G401 (cell line): ENCODE measurements around the gene ARHGAP1. TPM values are rescaled to one million over a fixed set of nuclear protein-coding genes. Genes with fewer than 3 reads are reported as not detected.
"Not testable (repeated sequence)": the region's sequence is repeated elsewhere in the genome, so short reads cannot be mapped to it uniquely, and the experiment has no call there.

Experiments used
- DNase-seq: peaks from one replicate; pipeline ENCODE4 v3.0.0-alpha.2; 2015; ENCODE audit warnings: low spot score
- in situ Hi-C: cut with HindIII; loops from 2 replicates; pipeline ENCODE4 v1.10.0; 2016; ENCODE audit warnings: low sequenced_read_pairs, mixed read lengths
- total RNA-seq: library from RNA; depleted of rRNA; stranded (reverse); fragments of >200 nt; shearing (Covaris generic); gene quantifications from 2 replicates; pipeline ENCODE4 v1.2.3, GENCODE V29; 2014

The ARHGAP1 gene
- total RNA-seq, 1 experiment from 2014 or later = 4.1 TPM

GRCh38 chr11:46677991-46678740, 22.3 kb downstream of the ARHGAP1 start:
- no peak for DNase-seq
- in situ Hi-C loops = no loop called here

GRCh38 chr11:46677169-46677568, 23.2 kb downstream of the ARHGAP1 start:
- in situ Hi-C loops = no loop called here
- DNase-seq = no peak

GRCh38 chr11:46676436-46677158, 23.8 kb downstream of the ARHGAP1 start:
- in situ Hi-C loops = no loop called here
- DNase-seq = no peak

- no peak for DNase-seq
Measured at GRCh38 chr11:46675949-46676348, 24.5 kb downstream of the ARHGAP1 start.

DNA sequence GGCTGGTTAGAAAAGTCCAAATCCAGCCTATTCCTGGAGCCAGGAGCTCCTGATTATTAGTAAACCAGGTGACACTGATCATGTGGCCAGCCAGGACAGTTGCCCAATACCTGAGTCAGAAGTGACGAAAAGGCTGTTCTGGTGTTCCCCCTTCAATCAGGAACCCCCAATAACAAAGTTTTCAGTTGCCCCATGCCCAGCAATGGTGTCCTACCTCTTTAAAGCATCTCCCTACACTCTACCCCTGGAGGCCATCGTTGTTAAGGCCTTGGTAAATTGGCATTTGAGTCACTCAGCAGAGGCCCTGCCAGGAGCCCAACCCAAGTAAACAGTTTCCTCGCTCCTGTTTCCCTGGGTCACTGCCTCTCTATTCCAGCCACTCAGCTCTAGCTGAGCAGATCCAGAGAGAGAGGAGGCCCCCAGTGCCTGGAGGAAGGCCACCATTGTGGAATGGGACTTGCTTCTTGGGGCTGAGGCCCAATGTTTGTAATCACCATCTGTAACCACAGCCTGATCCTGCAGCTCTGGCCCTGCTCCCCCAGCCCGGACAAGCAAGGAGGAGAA, 25.0 kb downstream of the ARHGAP1 start:
- in situ Hi-C loops = no loop called here
- DNase-seq = no peak

More at GRCh38 chr11:46675949-46676348, 24.5 kb downstream of the ARHGAP1 start:
- in situ Hi-C loops = no loop called here

DNA sequence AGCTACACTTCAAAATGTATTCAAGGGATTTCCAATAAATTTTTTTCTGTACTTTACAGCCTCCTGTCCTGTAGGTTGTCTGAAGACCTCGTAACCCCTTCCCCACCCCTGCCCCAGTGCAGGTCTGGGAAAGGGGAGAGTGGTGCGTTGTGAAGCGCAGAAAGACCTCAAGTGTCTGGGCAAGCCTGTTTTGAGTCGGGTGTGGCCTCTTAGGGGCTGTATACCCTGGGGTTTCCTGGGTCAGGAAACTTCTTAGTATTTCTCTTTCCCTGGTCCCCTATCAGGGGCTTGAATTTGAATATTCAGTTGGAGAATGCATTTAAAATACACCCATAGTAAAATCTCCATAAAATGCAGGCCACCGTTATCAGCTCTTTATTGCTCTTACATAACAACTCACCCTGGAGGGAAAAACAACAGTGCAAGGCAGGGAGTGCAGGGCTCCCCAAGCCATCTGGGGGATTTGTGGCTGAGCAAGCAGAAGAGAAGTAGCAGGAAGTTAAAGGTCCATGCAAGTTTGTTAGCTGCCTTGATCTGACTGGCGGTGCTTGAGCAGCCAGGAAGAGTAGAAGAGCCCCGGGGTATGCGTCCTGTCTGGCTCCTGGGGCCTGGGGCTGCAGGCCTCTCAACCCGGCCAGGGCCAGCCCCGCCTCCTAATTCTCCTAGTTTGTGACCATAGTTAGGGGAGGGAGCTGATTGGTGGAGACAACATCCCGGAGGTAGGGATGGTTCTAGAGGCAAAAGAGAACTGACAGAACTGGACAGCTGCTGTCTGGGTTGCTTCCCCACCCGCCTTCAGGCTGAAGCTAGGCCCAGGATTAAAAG, 25.7 kb downstream of the ARHGAP1 start:
- in situ Hi-C loops = no loop called here
- no peak for DNase-seq

DNA sequence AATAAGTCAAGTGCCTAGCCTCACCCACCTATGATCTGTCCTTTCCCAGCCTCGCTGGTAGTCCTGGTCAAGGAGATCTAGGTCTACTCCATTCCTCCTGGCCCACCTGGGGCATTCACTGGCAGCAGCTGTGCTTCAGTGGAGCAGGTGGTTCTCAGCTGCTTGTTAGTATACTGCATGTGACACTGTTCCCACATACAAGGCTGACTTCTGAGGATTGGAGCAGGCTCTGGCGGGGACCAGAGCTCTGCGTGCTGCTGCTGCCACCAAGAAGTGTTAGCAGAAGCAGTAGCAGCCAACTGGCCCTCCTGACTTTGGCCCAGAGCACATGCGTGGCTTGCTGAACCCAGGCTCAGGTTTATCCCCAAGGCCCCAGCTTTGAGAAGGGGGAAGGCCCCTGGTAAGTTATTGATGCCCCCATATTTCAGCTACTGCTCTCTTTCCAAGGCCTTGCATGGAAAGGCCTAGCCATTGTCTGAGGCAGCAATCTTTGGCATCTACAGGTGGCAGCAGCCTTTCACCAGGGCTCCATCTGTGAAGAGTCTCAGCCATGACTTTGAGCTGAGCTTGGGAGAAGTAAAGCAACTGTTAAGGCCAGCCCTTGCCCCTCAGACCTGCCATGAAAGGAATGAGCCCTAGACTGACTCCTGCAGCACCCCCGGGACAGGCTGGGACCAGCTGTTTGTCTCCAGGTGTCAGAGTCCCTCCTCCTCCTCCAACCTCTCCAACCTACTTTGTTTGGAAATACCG, 26.5 kb downstream of the ARHGAP1 start:
- in situ Hi-C loops = no loop called here
- DNase-seq = no peak

DNA sequence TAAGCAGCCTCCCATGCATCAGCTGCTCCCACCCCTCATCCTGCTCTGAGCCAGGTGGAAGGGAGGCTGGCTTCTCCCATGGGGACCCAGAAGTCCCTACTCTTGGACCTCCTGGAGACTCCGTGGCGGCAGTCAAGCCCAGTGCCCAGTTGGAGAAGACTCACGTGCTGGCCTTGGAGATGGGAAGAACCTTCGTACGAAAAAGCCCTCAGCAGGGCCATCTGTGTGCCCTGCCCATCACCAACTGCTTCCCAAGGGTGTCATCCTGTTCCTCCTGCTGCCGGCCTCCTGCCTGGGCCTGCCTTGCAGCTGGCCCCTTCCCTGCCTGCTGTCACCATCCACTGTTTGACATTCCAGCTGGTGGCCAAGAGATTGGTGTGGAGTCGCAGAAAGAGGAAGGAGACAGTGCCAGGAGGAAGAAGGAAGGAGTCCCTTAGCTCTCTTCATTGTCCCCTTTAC, 28.0 kb downstream of the ARHGAP1 start:
- no peak for DNase-seq
- in situ Hi-C loops = no loop called here

DNA sequence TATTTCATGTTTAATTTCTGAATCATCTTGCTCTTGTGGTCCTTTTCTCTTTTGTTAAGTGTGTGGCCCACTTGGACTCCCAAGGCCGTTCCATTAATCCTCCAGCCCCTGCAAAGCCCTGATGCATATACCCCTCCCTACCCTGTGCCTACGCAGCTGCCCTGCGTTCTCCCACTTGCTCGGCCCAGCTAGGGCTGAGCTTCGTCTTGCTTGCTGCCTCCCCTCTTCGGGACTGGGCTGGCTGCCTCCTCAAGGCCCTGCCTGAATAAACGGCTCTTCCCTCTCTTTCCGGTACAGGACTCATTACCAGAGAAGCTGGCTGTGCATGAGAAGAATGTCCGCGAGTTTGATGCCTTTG, 28.5 kb downstream of the ARHGAP1 start:
- no peak for DNase-seq
- in situ Hi-C loops = no loop called here

DNA sequence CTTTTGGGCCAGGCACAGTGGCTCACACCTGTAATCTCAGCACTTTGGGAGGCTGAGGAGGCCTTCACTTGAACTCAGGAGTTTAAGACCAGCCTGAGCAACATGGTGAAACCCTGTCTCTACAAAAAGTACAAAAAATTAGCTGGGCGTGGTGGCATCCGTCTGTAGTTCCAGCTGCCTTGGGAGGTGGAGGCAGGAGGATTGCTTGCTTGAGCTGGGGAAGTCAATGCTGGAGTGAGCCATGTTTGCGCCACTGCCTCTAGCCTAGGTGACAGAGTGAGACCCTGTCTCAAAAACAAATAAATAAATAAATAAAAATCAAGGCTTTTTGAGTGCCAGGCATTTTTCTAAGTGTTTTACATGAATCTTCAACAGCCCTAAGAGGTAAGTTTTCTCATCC, 29.9 kb downstream of the ARHGAP1 start:
- DNase-seq, in situ Hi-C loops: not testable (repeated sequence)

GRCh38 chr11:46669711-46670139, 30.7 kb downstream of the ARHGAP1 start:
- in situ Hi-C loops = no loop called here
- no peak for DNase-seq

GRCh38 chr11:46668480-46669085, 31.8 kb downstream of the ARHGAP1 start:
- in situ Hi-C loops = no loop called here
- DNase-seq = no peak

- in situ Hi-C loops = no loop called here
- no peak for DNase-seq
Measured at GRCh38 chr11:46667043-46667481, 33.4 kb downstream of the ARHGAP1 start.

DNA sequence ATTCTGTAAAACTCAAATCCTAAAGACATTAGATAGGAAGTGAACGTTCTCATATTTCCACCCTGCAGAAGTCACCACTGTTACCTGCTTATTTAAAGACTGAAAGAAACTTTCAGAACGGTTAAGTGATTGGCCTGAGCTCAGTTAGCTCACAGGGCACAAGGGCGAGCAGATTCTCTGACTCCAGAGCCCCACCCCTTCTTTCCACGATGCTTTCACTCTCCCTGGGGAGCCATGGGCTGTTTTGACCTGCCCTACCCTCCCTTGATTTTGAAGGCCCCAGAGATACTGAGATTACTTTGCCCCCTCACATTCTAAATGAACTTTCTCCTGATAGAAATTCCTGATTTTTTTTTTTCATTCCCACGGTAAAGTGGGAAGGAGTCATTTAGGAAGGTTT, 33.9 kb downstream of the ARHGAP1 start:
- no peak for DNase-seq
- in situ Hi-C loops = no loop called here

- DNase-seq = no peak
- in situ Hi-C loops = no loop called here
Measured at GRCh38 chr11:46665356-46665755, 35.1 kb downstream of the ARHGAP1 start.

DNA sequence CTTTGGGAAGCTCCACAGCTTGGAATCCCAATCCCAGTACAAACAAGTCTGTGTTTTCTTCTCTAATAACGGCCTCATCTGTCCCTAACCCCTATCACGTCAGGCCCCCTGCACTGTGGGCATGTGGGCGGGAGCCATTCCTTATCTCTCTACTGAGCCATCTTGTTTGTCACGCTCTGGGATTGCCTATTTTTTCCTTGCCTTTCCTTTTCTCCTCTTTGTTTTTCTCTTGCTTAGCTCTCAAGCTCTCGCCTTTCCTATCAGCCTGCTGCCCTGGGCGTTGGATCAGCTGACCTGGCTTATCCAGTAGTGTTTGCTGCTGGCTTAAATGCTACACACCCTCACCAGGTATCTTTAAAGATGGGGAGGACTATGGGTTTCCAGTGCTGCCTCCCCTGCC, 35.8 kb downstream of the ARHGAP1 start:
- DNase-seq = no peak
- in situ Hi-C loops = no loop called here

DNA sequence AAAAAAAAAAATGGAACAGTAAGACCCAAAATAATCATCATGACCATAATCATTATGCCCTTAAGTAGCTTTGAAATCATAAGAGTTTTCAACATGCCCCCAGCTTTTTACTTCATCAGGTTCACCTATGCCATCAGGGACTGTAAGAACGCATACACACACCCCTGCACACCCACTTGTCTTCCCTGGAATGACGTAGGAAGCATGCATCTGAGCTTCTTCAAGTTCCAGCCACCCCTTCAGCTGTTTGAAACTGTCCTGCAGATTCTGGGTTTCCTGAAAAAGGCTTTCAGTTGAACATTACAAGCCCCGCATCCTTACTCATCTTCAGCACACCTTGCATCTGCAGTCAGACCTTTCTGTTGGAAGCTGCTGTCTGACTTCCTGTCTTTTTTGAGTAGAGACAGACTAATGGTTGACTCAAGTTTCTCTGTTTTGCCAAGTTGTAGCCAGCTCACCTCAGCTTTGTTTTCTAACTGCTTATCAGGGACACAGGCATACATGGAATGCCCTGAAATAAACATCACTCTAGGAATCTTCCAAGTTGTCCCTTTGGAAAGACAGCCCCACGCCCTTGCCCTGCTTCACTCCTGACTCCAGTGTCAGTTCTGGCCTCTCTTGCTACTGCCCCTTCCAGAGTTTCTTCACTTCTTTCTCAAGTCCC, 37.0 kb downstream of the ARHGAP1 start:
- in situ Hi-C loops = no loop called here
- no peak for DNase-seq

DNA sequence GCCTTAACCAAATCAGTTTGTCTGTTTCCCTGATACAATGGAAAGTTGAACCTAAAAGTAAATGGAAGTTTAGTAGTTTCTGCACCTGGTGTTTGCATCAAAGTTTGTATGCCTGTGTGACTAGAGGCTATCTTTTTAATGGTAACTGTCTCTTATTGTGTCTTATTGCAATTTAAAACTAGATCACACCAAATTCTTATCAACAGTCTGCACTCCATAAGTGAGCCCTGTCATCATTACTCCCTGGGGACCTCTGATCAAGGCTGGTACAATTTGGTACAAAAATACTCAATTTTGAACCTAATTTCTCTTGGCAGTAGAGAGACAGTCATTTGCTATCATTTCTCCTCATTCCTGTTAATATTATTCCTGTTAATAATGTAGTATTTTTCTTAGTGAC, 38.1 kb downstream of the ARHGAP1 start:
- in situ Hi-C loops = no loop called here
- DNase-seq = no peak
